HCT116 (cell line): Measurements from ENCODE around the gene SWAP70. TPM values are rescaled to one million over a fixed set of nuclear protein-coding genes. Genes with fewer than 3 reads are reported as not detected.

Experiments used
- ATAC-seq: fragments of 200-7000 bp; cut with Tn5 transposase; 2 replicates; pipeline ENCODE4 v1.9.1; 2020; ENCODE audit warnings: mild to moderate bottlenecking, moderate library complexity
- BruUV-seq: library from RNA; stranded (reverse); fragments of 400-500 nt; replicated peaks from 2 replicates; lab custom pipeline; 2021; lab: Mats Ljungman, UMichigan
- CTCF ChIA-PET: fragments of 300-600 bp; sonication (Branson Sonifier 250); formaldehyde crosslinking; loops from one replicate; lab custom pipeline; 2021; ENCODE audit warnings: antibody characterized with exemption; lab: Charles Lee
- POLR2A ChIA-PET: fragments of 300-600, 350-600 bp; sonication (Branson Sonifier 250); formaldehyde crosslinking; loops from one replicate; lab custom pipeline; 2021; ENCODE audit warnings: antibody characterized with exemption; lab: Charles Lee
- RAD21 ChIA-PET, 2 experiments: fragments of 300-600 bp; sonication (Branson Sonifier 250); formaldehyde crosslinking; loops; one replicate each; lab custom pipeline; 2023; ENCODE audit warnings: low total read pairs in 2 of 2; ENCODE audit not compliant: uncharacterized antibody in 2 of 2, unreplicated experiment in 2 of 2, low non-redundant PET in 1 of 2; lab: Charles Lee
- DNase-seq: peaks from one replicate; pipeline ENCODE4 v3.0.0-alpha.2; 2010; ENCODE audit warnings: low read depth, low spot score
- H2AFZ ChIP-seq: fragments of 200-600 bp; shearing (Covaris generic), sonication (generic); 2 replicates; pipeline ENCODE4 v1.6.1; 2017; ENCODE audit warnings: low read depth, mixed run types, mixed read lengths, antibody characterized with exemption, low read length; ENCODE audit not compliant: poor library complexity, severe bottlenecking
- H3K27ac ChIP-seq: 2 replicates; pipeline ENCODE4 v1.5.1; 2012; ENCODE audit warnings: low read depth, low read length
- H3K27me3 ChIP-seq: fragments of 200-600 bp; sonication (generic); 2 replicates; pipeline ENCODE4 v1.6.1; 2016; ENCODE audit warnings: mixed run types, low read length, mixed read lengths; ENCODE audit not compliant: insufficient read depth
- H3K36me3 ChIP-seq, 2 experiments: fragments of 200-500 bp in 1 of 2; fragments of 200-600 bp in 1 of 2; sonication (Bioruptor generic) in 1 of 2; sonication (generic) in 1 of 2; 2 replicates each; pipeline versions ENCODE4 v1.5.1 to v1.6.1; 2014 to 2016; ENCODE audit warnings: low read length in 2 of 2, inconsistent platforms in 1 of 2, mixed read lengths in 1 of 2, mixed run types in 1 of 2; ENCODE audit not compliant: insufficient read depth in 2 of 2, control insufficient read depth in 1 of 2
- H3K4me1 ChIP-seq, 2 experiments: fragments of 200-600 bp in 1 of 2; sonication (generic) in 1 of 2; 2 replicates each; pipeline versions ENCODE4 v1.5.1 to v1.6.1; 2012 to 2017; ENCODE audit warnings: low read length in 2 of 2, inconsistent platforms in 1 of 2, mild to moderate bottlenecking in 1 of 2, mixed read lengths in 1 of 2, mixed run types in 1 of 2, moderate library complexity in 1 of 2; ENCODE audit not compliant: insufficient read depth in 2 of 2, control insufficient read depth in 1 of 2
- H3K4me2 ChIP-seq: fragments of 200-600 bp; sonication (generic); 2 replicates; pipeline ENCODE4 v1.6.1; 2017; ENCODE audit warnings: mixed run types, low read length, mixed read lengths
- H3K4me3 ChIP-seq, 2 experiments: fragments of 200-600 bp in 1 of 2; sonication (generic) in 1 of 2; replicated peaks in 1 of 2; 2 replicates each; pipeline ENCODE4 v1.5.1; 2011 to 2016; ENCODE audit warnings: low read length in 2 of 2, control low read depth in 1 of 2, low read depth in 1 of 2, mild to moderate bottlenecking in 1 of 2, mixed read lengths in 1 of 2, mixed run types in 1 of 2
- H3K79me2 ChIP-seq: fragments of 200-600 bp; sonication (generic); 2 replicates; pipeline ENCODE4 v1.6.1; 2017; ENCODE audit warnings: mild to moderate bottlenecking, mixed run types, low read length, moderate library complexity, mixed read lengths; ENCODE audit not compliant: insufficient read depth
- H3K9ac ChIP-seq: fragments of 200-600 bp; sonication (generic); 2 replicates; pipeline ENCODE4 v1.6.1; 2016; ENCODE audit warnings: low read length, mixed read lengths
- H3K9me2 ChIP-seq: fragments of 200-600 bp; sonication (generic), shearing (Covaris generic); 2 replicates; pipeline ENCODE4 v1.6.1; 2017; ENCODE audit warnings: mixed run types, mild to moderate bottlenecking, moderate library complexity; ENCODE audit not compliant: insufficient read depth
- H3K9me3 ChIP-seq, 2 experiments: fragments of 200-500 bp in 1 of 2; fragments of 200-600 bp in 1 of 2; sonication (Bioruptor generic) in 1 of 2; sonication (generic) in 1 of 2; 2 replicates each; pipeline ENCODE4 v1.6.1; 2014 to 2017; ENCODE audit warnings: low read length in 2 of 2, mixed read lengths in 2 of 2, inconsistent platforms in 1 of 2, low read depth in 1 of 2, mild to moderate bottlenecking in 1 of 2, mixed run types in 1 of 2, moderate library complexity in 1 of 2; ENCODE audit not compliant: control insufficient read depth in 1 of 2, insufficient read depth in 1 of 2
- H4K20me1 ChIP-seq: fragments of 200-600 bp; sonication (generic), shearing (Covaris generic); 2 replicates; pipeline ENCODE4 v1.6.1; 2017; ENCODE audit warnings: mixed run types, mild to moderate bottlenecking, moderate library complexity; ENCODE audit not compliant: insufficient read depth
- CBX3 ChIP-seq: IDR thresholded peaks from 2 replicates; pipeline ENCODE4 v1.6.1; 2012; ENCODE audit warnings: low read depth
- EGR1 ChIP-seq: IDR thresholded peaks from 2 replicates; pipeline ENCODE4 v1.6.1; 2012; ENCODE audit warnings: low read depth
- ELF1 ChIP-seq: IDR thresholded peaks from 2 replicates; pipeline ENCODE4 v1.6.1; 2012; ENCODE audit warnings: low read depth, borderline replicate concordance
- EZH2 ChIP-seq: fragments of 200-600 bp; sonication (generic); IDR thresholded peaks from 2 replicates; pipeline ENCODE4 v1.6.1; 2017; ENCODE audit warnings: antibody characterized with exemption, mixed run types
- EZH2phosphoT487 ChIP-seq: fragments of 200-600 bp; IDR thresholded peaks from 2 replicates; pipeline ENCODE4 v1.6.1; 2018; ENCODE audit warnings: antibody characterized with exemption, borderline replicate concordance
- MAX ChIP-seq: IDR thresholded peaks from 2 replicates; pipeline ENCODE4 v1.6.1; 2012
- POLR2AphosphoS5 ChIP-seq: IDR thresholded peaks from 2 replicates; pipeline ENCODE4 v1.6.1; 2011; ENCODE audit warnings: mild to moderate bottlenecking, low read depth, low read length, moderate library complexity
- RAD21 ChIP-seq: IDR thresholded peaks from 2 replicates; pipeline ENCODE4 v1.6.1; 2012; ENCODE audit warnings: low read depth, mild to moderate bottlenecking
- REST ChIP-seq: IDR thresholded peaks from 2 replicates; pipeline ENCODE4 v1.6.1; 2012; ENCODE audit warnings: low read depth
- ZFX ChIP-seq: fragments of 450-650 bp; IDR thresholded peaks from 2 replicates; pipeline ENCODE4 v1.6.1; 2017
- intact Hi-C: fragments of 100-400 bp; cut with micrococcal nuclease; formaldehyde crosslinking; loops from 2 replicates; pipeline ENCODE4 v1.10.0; 2022
- total RNA-seq: library from RNA; stranded (reverse); gene quantifications from one replicate; pipeline ENCODE4 v1.2.1, GENCODE V29; 2021; ENCODE audit not compliant: unreplicated experiment

The SWAP70 gene
- total RNA-seq, 1 experiment from 2014 or later = 20.6 TPM

GRCh38 chr11:9625728-9626127 is 38.1 kb upstream of the SWAP70 start:
- intact Hi-C loops = no loop called here
- Histone ChIP-seq H3K27ac (no peak overlapping the region), H3K9me3 (no peaks in the 10 kb centered on the region), H3K9me2 (no peaks in the 10 kb centered on the region), H3K4me3 (no peak overlapping the region), H3K79me2 (no peaks in the 10 kb centered on the region), H2AFZ (no peak overlapping the region)
- no peak for ATAC-seq
- BruUV-seq = no TSS peak
- POLR2A ChIA-PET = no interaction called here
- DNase-seq = no peak
- TF ChIP-seq RAD21 (no peak), EZH2 (no peak), EZH2phosphoT487 (no peak), ZFX (no peak), POLR2AphosphoS5 (no peak)
- TF ChIP-seq, all 23 proteins: peak for 0
- H4K20me1 ChIP-seq = no peaks in the 10 kb centered on the region
- H3K4me1 ChIP-seq = no peaks in the 10 kb centered on the region
- no peaks in the 10 kb centered on the region for H3K36me3 ChIP-seq
- no peak overlapping the region for H3K9ac ChIP-seq
- CTCF ChIA-PET = no interaction called here
- H3K4me2 ChIP-seq = no peak overlapping the region
- RAD21 ChIA-PET = no interaction called here
- no peaks in the 10 kb centered on the region for H3K27me3 ChIP-seq

GRCh38 chr11:9626496-9627394 is 37.1 kb upstream of the SWAP70 start:
- POLR2A ChIA-PET = no interaction called here
- no peaks in the 10 kb centered on the region for H3K9me2 ChIP-seq
- H2AFZ ChIP-seq = no peak overlapping the region
- H3K4me3 ChIP-seq = no peak overlapping the region
- no peaks in the 10 kb centered on the region for H3K27me3 ChIP-seq
- CTCF ChIA-PET = no interaction called here
- H4K20me1 ChIP-seq = no peaks in the 10 kb centered on the region
- H3K79me2 ChIP-seq = no peaks in the 10 kb centered on the region
- no peak overlapping the region for H3K27ac ChIP-seq
- RAD21 ChIA-PET = no interaction called here
- H3K36me3 ChIP-seq = no peaks in the 10 kb centered on the region
- DNase-seq (no peak), ATAC-seq (no peak)
- intact Hi-C loops = no loop called here
- no peak overlapping the region for H3K9ac ChIP-seq
- H3K4me2 ChIP-seq = no peak overlapping the region
- TF ChIP-seq EGR1 (no peak), REST (no peak), CBX3 (no peak), POLR2AphosphoS5 (no peak), ELF1 (no peak), MAX (no peak), ZFX (no peak), EZH2 (no peak)
- no peaks in the 10 kb centered on the region for H3K9me3 ChIP-seq
- no TSS peak for BruUV-seq
- no peaks in the 10 kb centered on the region for H3K4me1 ChIP-seq
